Activated CD4-positive, alpha-beta memory T cell treated with anti-CD3 and anti-CD28 coated beads, Interleukin-2, amount 10 ng/mL, durations not matched to agents 7 days and 5 days (primary cell): ENCODE data around the gene PLB1. TPM values are rescaled to one million over a fixed set of nuclear protein-coding genes. Genes with fewer than 3 reads are reported as not detected.

Experiments
- CTCF ChIA-PET: fragments of 350-600 bp; sonication (Branson Sonifier 250); formaldehyde crosslinking; loops from one replicate; lab custom pipeline; 2021; ENCODE audit warnings: antibody characterized with exemption, inconsistent platforms; lab: Charles Lee
- POLR2A ChIA-PET: fragments of 350-600 bp; sonication (Branson Sonifier 250); formaldehyde crosslinking; loops from one replicate; lab custom pipeline; 2021; ENCODE audit warnings: antibody characterized with exemption; lab: Charles Lee
- DNase-seq: peaks from one replicate; pipeline ENCODE4 v3.0.0-alpha.2; 2020
- H3K27ac Mint-ChIP-seq: one replicate; pipeline ENCODE4 v1.8.0; 2021; ENCODE audit warnings: mild to moderate bottlenecking, mixed read lengths
- H3K27me3 Mint-ChIP-seq: one replicate; pipeline ENCODE4 v1.8.0; 2021; ENCODE audit warnings: mixed read lengths
- H3K36me3 Mint-ChIP-seq: one replicate; pipeline ENCODE4 v1.8.0; 2021; ENCODE audit warnings: low read depth, mixed read lengths
- H3K4me1 Mint-ChIP-seq: one replicate; pipeline ENCODE4 v1.8.0; 2021; ENCODE audit warnings: mixed read lengths
- H3K4me3 Mint-ChIP-seq: one replicate; pipeline ENCODE4 v1.8.0; 2021; ENCODE audit warnings: mild to moderate bottlenecking, mixed read lengths
- H3K9me3 Mint-ChIP-seq: one replicate; pipeline ENCODE4 v1.8.0; 2021; ENCODE audit warnings: mixed read lengths
- total RNA-seq, 2 experiments: library from RNA; stranded (reverse); gene quantifications; one replicate each; pipeline ENCODE4 v1.2.3, GENCODE V29; 2021

The PLB1 gene
- total RNA-seq, 2 experiments from 2014 or later, result 1.1 to 1.2 TPM

DNA sequence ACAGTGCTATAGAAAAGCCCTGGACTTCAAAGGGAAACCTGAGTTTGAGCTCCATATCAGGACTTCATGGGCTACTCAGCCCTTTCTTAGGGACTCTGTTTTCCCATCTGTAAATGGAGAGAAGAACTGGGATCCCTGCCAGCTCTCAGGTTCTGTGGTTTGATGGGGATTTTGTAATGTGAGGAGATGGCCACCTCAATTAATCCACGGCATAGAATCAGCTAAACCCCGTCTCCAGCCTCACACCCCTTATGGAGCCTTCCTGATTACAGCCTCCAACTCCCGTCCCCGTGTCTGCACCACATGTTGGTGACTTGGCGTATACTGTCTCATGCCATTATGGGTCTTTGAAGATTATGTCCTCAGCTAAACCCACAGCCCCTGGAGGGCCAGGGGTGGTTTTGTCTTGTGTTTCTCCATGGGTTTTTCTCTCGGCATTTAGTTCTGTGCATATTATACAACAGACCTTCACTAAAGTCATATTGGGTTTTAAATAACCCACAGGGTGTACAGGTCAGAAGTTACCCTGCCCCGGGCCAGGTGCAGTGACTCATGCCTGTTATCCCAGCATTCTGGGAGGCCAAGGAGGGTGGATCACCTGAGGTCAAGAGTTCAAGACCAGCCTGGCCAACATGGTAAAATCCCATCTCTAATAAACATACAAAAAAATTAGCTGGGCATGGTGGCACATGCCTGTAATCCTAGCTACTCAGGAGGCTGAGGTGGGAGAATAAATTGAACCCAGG lies 192.0 kb downstream of the PLB1 start:
- H3K4me1 Mint-ChIP-seq, result peaks cover 6% of the 10 kb centered on the region
- no peaks in the 10 kb centered on the region for H3K27me3 Mint-ChIP-seq

DNA sequence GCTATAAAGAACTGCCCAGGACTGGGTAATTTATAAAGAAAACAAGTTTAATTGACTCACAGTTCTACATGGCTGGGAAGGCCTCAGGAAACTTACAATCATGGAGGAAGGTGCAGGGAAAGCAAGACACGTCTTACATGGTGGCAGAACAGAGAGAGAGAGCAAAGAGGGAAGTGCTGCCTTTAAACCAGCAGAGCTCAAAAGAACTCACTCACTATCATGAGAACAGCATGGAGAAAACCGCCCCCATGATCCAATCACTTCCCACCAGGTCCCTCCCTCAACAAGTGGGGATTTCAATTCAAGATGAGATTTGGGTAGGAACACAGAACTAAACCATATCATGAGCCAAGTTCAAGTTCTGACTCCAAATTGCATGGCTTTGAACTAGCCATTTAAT lies 193.0 kb downstream of the PLB1 start:
- peaks cover 6% of the 10 kb centered on the region for H3K4me1 Mint-ChIP-seq
- no peak overlapping the region for H3K4me3 Mint-ChIP-seq
- H3K27me3 Mint-ChIP-seq, result no peaks in the 10 kb centered on the region
- H3K36me3 Mint-ChIP-seq, result no peaks in the 10 kb centered on the region
- no peak for DNase-seq
- H3K27ac Mint-ChIP-seq, result no peak overlapping the region
- ChIA-PET POLR2A (no interaction called here), CTCF (no interaction called here)
- H3K9me3 Mint-ChIP-seq, result no peaks in the 10 kb centered on the region

More for the DNA sequence above, 192.0 kb downstream of the PLB1 start:
- Mint-ChIP-seq H3K27ac (no peak overlapping the region), H3K36me3 (no peaks in the 10 kb centered on the region), H3K4me3 (no peak overlapping the region), H3K9me3 (no peaks in the 10 kb centered on the region)
- ChIA-PET CTCF (no interaction called here), POLR2A (no interaction called here)
- DNase-seq, result no peak

DNA sequence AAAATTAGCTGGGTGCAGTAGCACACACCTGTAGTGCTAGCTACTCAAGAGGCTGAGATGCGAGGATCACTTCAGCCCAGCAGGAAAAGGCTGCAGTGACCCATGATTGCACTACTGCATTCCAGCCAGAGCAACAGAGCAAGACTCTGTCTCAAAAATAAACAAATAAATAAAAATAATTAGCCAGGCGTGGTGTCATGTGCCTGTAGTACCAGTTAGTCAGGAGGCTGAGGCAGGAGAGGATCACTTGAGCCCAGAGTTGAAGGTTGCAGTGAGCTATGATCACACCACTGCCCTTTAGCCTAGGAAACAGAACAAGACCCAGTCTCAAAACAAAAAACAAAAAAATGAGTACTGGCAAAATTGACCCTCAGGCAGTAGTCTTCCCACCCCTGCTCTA lies 193.9 kb downstream of the PLB1 start:
- no peaks in the 10 kb centered on the region for H3K27me3 Mint-ChIP-seq
- H3K9me3 Mint-ChIP-seq, result no peaks in the 10 kb centered on the region
- ChIA-PET POLR2A (interaction anchor here (0.9 kb wide), 1 partner anchor 121 kb away, joined by 3 read pairs; no protein-coding TSS in a partner anchor), CTCF (no interaction called here)
- H3K27ac Mint-ChIP-seq, result no peak overlapping the region
- H3K4me1 Mint-ChIP-seq, result peaks cover 2% of the 10 kb centered on the region
- no peaks in the 10 kb centered on the region for H3K36me3 Mint-ChIP-seq
- H3K4me3 Mint-ChIP-seq, result no peak overlapping the region
- no peak for DNase-seq

DNA sequence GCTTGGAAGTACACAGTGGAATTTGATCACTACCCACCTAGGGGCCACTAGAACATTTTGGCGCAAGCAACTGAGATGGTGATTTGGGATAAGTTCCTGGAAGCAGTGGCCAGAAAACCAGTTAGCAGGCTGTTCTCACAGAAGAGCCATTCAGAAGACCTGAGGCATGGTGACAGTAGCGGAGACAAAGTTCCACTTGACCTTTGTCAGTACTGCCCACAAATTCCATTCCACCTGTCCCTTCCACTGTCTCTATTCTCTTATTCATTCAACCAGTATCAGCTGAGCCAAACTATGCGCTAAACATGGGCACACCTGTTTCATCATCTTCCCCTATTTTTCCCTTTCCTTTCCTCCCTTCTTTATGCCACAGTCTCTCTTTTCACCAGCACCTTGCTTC lies 196.6 kb downstream of the PLB1 start:
- DNase-seq, result no peak
- ChIA-PET CTCF (no interaction called here), POLR2A (no interaction called here)
- no peaks in the 10 kb centered on the region for H3K4me1 Mint-ChIP-seq
- no peak overlapping the region for H3K27ac Mint-ChIP-seq
- H3K9me3 Mint-ChIP-seq, result no peaks in the 10 kb centered on the region
- H3K36me3 Mint-ChIP-seq, result no peaks in the 10 kb centered on the region
- peaks cover 3% of the 10 kb centered on the region for H3K27me3 Mint-ChIP-seq
- H3K4me3 Mint-ChIP-seq, result no peak overlapping the region

DNA sequence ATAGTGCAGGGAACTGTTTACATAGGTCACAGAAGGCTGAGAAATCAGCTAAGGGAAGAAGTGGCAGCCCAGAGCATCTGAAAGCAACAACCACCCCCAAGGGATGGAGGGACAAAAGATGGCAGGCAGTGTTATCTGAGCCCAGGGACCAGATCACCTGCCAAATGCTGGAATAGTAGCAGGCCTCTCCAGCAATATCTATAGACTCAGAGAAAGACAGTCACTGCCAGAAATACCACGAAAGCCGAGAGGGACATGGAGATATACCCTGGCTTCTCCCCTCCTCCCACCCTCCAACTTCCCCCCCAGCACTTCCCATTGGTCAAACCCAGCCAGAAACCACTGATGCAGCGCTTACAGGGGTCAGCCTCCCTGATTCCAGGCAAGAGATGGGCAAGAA lies 197.4 kb downstream of the PLB1 start:
- no peak overlapping the region for H3K4me3 Mint-ChIP-seq
- ChIA-PET CTCF (no interaction called here), POLR2A (no interaction called here)
- H3K27me3 Mint-ChIP-seq, result peaks cover 3% of the 10 kb centered on the region
- H3K4me1 Mint-ChIP-seq, result no peaks in the 10 kb centered on the region
- H3K36me3 Mint-ChIP-seq, result no peaks in the 10 kb centered on the region
- H3K9me3 Mint-ChIP-seq, result no peaks in the 10 kb centered on the region
- no peak for DNase-seq
- no peak overlapping the region for H3K27ac Mint-ChIP-seq

Other genes with a start within 250 kb of the PLB1 start
- 100 to 1,000 TPM in 1 of 2 experiments, 10 to 100 TPM in 1; 96.4 to 100 TPM for gene FOSL2, start 103.2 kb upstream of the PLB1 start, total RNA-seq